ENCODE results near the gene GTF3C1. TPM values are rescaled to one million over a fixed set of nuclear protein-coding genes. Genes with fewer than 3 reads are reported as not detected.

GTF3C1 gene
- total and polyA plus RNA-seq, 2 of the 8 experiments (the other 6 are each of a cell fraction or from before 2014, with no cell fraction given), result 89.3 to 126 TPM

DNA sequence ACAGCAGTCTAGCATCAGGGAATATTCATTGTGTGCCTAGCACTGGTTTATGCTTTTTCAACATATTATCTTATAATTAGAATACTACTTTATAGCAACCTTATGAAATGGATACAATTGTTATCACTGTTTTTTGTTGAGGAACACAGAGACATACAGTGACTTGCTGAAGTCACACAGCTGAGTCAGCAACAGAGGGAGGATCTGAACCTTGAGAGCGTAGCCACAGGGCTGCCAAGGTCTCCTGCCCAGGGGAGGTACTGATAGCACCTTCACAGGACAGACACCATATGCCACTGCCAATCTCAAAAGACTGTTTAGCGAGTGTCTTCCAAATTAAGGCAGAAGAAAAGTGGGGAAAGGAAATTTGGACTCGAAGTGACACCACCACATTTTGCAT lies 63.0 kb downstream of the GTF3C1 start:
- Histone ChIP-seq H3K56ac (replicated peaks; ENCODE audit: insufficient read length, low read depth, low read length) (no peak overlapping the region), H3K4ac (replicated peaks; ENCODE audit: insufficient read length, low read depth, low read length) (no peak overlapping the region), H3K9ac (replicated peaks in 1 of 4; ENCODE audit: extremely low read depth in 1 of 4, low read depth in 3 of 4, low read length in 3 of 4) (no peak overlapping the region), H2AFZ (ENCODE audit: low read length) (no peak overlapping the region), H3K9me3 (ENCODE audit: insufficient read depth in 2 of 2, low read depth in 1 of 2, low read length in 1 of 2) (no peaks in the 10 kb centered on the region), H3K18ac (ENCODE audit: extremely low read depth, low read length) (no peak overlapping the region), H3K14ac (ENCODE audit: insufficient read length) (no peak overlapping the region), H2BK12ac (ENCODE audit: low read depth, low read length) (no peak overlapping the region), H3K4me1 (replicated peaks in 1 of 4; ENCODE audit: control insufficient read depth in 3 of 4, insufficient read depth in 4 of 4, low read length in 3 of 4) (no peaks in the 10 kb centered on the region), H3K36me3 (ENCODE audit: control insufficient read depth in 2 of 4, insufficient read depth in 4 of 4, low read length in 3 of 4) (peaks cover 53 to 97% (median 81%) of the 10 kb centered on the region in 4 experiments), H3K4me2 (ENCODE audit: insufficient read depth in 1 of 2, low read depth in 2 of 2, low read length in 2 of 2) (no peak overlapping the region), H2AK5ac (ENCODE audit: low read depth, low read length) (no peak overlapping the region), H4K8ac (ENCODE audit: extremely low read depth, insufficient read depth, low read length) (no peak overlapping the region), H3K23me2 (ENCODE audit: low read depth, low read length) (no peaks in the 10 kb centered on the region), H2BK20ac (ENCODE audit: low read length) (no peak overlapping the region), H2BK15ac (ENCODE audit: low read length) (no peak overlapping the region), H4K91ac (replicated peaks; ENCODE audit: insufficient read length, low read length) (no peak overlapping the region), H4K20me1 (replicated peaks in 1 of 2; ENCODE audit: control insufficient read depth in 1 of 2, insufficient read depth in 2 of 2, low read length in 2 of 2) (peaks cover 8 to 10% of the 10 kb centered on the region in 2 experiments), H3K79me2 (ENCODE audit: control insufficient read depth in 1 of 2, insufficient read depth in 2 of 2, low read length in 2 of 2) (no peaks in the 10 kb centered on the region), H3K79me1 (ENCODE audit: low read depth, low read length) (no peaks in the 10 kb centered on the region; the same call in 1 of the 2 replicates), H3K4me3 (ENCODE audit: extremely low read depth in 1 of 4, insufficient read depth in 2 of 4, low read depth in 3 of 4, low read length in 4 of 4) (no peak overlapping the region), H3K27ac (ENCODE audit: low read depth, low read length) (no peak overlapping the region), H3K23ac (ENCODE audit: insufficient read length) (no peak overlapping the region), H4K5ac (ENCODE audit: insufficient read length, low read depth, low read length) (no peak overlapping the region), H2BK120ac (replicated peaks; ENCODE audit: low read depth, low read length) (no peak overlapping the region), H2BK5ac (ENCODE audit: low read depth, low read length) (no peak overlapping the region), H3K27me3 (replicated peaks in 1 of 4; ENCODE audit: control insufficient read depth in 3 of 4, extremely low read depth in 1 of 4, insufficient read depth in 3 of 4, low read length in 3 of 4) (no peaks in the 10 kb centered on the region)
- FAIRE-seq (no peak), DNase-seq (ENCODE audit: low read depth in 1 of 2, low spot score in 2 of 2) (no peak)
- POLR2A ChIA-PET (ENCODE audit: partially characterized antibody), result no interaction called here
- CTCF ChIA-PET (ENCODE audit: partially characterized antibody), result no interaction called here
- WGBS, 2 experiments (ENCODE audit: extremely low coverage in 1 of 2, insufficient coverage in 1 of 2, insufficient read length in 1 of 2, insufficient replicate concordance in 2 of 2, low coverage in 1 of 2, low lambda C conversion rate in 2 of 2, missing lambda C conversion rate in 1 of 2), result 98% methylated on average over 3 of the region's 3 CpGs; no CpG with 5 or more reads in 1 of the 2 experiments
- TF ChIP-seq CBX8 (IDR thresholded peaks at IDR 0.05; ENCODE audit: borderline replicate concordance, low read depth, low read length) (no peak), SAP30 (IDR thresholded peaks at IDR 0.05; ENCODE audit: insufficient read depth, insufficient replicate concordance, low read length) (no peak), POLR2AphosphoS5 (IDR thresholded peaks at IDR 0.05; ENCODE audit: low read depth, low read length) (no peak), RFX5 (IDR thresholded peaks at IDR 0.05; ENCODE audit: borderline replicate concordance, low read depth, low read length) (no peak)
